ENCODE data around the gene BRIP1.
A peak's percentile ranks its signal among the peaks of the same experiment; 100 is the strongest.

Gene BRIP1

GRCh38 chr17:61650749-61651148 lies 212.6 kb downstream of the BRIP1 start:
- DNase-seq (ENCODE audit: insufficient read length, low spot score) (no peak), FAIRE-seq (no peak)
- TF ChIP-seq POLR2A (IDR thresholded peaks at IDR 0.05; ENCODE audit: low read depth, low read length) = no peak

- DNase-seq (ENCODE audit: insufficient read length, low spot score) (no peak), FAIRE-seq (peak; percentile 23)
- no peak for TF ChIP-seq POLR2A (IDR thresholded peaks at IDR 0.05; ENCODE audit: low read depth, low read length)
These were observed 214.7 kb downstream of the BRIP1 start for GRCh38 chr17:61648587-61648986.

GRCh38 chr17:61647047-61647446 lies 216.3 kb downstream of the BRIP1 start:
- DNase-seq (ENCODE audit: insufficient read length, low spot score) = peak; percentile 10
- FAIRE-seq = no peak
- no peak for TF ChIP-seq POLR2A (IDR thresholded peaks at IDR 0.05; ENCODE audit: low read depth, low read length)

- DNase-seq (ENCODE audit: insufficient read length, low spot score) = no peak
- no peak for FAIRE-seq
- no peak for TF ChIP-seq POLR2A (IDR thresholded peaks at IDR 0.05; ENCODE audit: low read depth, low read length)
These were observed 216.8 kb downstream of the BRIP1 start for GRCh38 chr17:61646482-61646881.

- FAIRE-seq = peak; percentile 73
- no peak for DNase-seq (ENCODE audit: insufficient read length, low spot score)
- TF ChIP-seq POLR2A (IDR thresholded peaks at IDR 0.05; ENCODE audit: low read depth, low read length) = no peak
These were observed 217.4 kb downstream of the BRIP1 start for GRCh38 chr17:61645920-61646319.

- DNase-seq (ENCODE audit: insufficient read length, low spot score) (no peak), FAIRE-seq (no peak)
- no peak for TF ChIP-seq POLR2A (IDR thresholded peaks at IDR 0.05; ENCODE audit: low read depth, low read length)
These were observed 218.2 kb downstream of the BRIP1 start for GRCh38 chr17:61644800-61645774.

- no peak for TF ChIP-seq POLR2A (IDR thresholded peaks at IDR 0.05; ENCODE audit: low read depth, low read length)
- DNase-seq (ENCODE audit: insufficient read length, low spot score) (no peak), FAIRE-seq (peak; percentile 57)
These were observed 220.6 kb downstream of the BRIP1 start for GRCh38 chr17:61642768-61643167.

- FAIRE-seq = no peak
- no peak for DNase-seq (ENCODE audit: insufficient read length, low spot score)
- no peak for TF ChIP-seq POLR2A (IDR thresholded peaks at IDR 0.05; ENCODE audit: low read depth, low read length)
These were observed 221.6 kb downstream of the BRIP1 start for GRCh38 chr17:61641715-61642114.

GRCh38 chr17:61641084-61641483 lies 222.2 kb downstream of the BRIP1 start:
- no peak for FAIRE-seq
- no peak for TF ChIP-seq POLR2A (IDR thresholded peaks at IDR 0.05; ENCODE audit: low read depth, low read length)
- no peak for DNase-seq (ENCODE audit: insufficient read length, low spot score)

GRCh38 chr17:61639818-61640217 lies 223.5 kb downstream of the BRIP1 start:
- FAIRE-seq (peak; percentile 30), DNase-seq (ENCODE audit: insufficient read length, low spot score) (no peak)
- no peak for TF ChIP-seq POLR2A (IDR thresholded peaks at IDR 0.05; ENCODE audit: low read depth, low read length)

GRCh38 chr17:61638087-61638486 lies 225.2 kb downstream of the BRIP1 start:
- TF ChIP-seq POLR2A (IDR thresholded peaks at IDR 0.05; ENCODE audit: low read depth, low read length) = no peak
- peak; percentile 41 for FAIRE-seq
- no peak for DNase-seq (ENCODE audit: insufficient read length, low spot score)

- no peak for DNase-seq (ENCODE audit: insufficient read length, low spot score)
- peak; percentile 99 for FAIRE-seq
These were observed 227.4 kb downstream of the BRIP1 start for GRCh38 chr17:61635913-61636432.

GRCh38 chr17:61634942-61635538 lies 228.3 kb downstream of the BRIP1 start:
- no peak for TF ChIP-seq POLR2A (IDR thresholded peaks at IDR 0.05; ENCODE audit: low read depth, low read length)
- FAIRE-seq = peak; percentile 33
- no peak for DNase-seq (ENCODE audit: insufficient read length, low spot score)

More at GRCh38 chr17:61635913-61636432, 227.4 kb downstream of the BRIP1 start:
- TF ChIP-seq POLR2A (IDR thresholded peaks at IDR 0.05; ENCODE audit: low read depth, low read length) = no peak

GRCh38 chr17:61634011-61634539 lies 229.3 kb downstream of the BRIP1 start:
- DNase-seq (ENCODE audit: insufficient read length, low spot score) = no peak
- no peak for TF ChIP-seq POLR2A (IDR thresholded peaks at IDR 0.05; ENCODE audit: low read depth, low read length)
- FAIRE-seq = peak; percentile 48

All from H54 (cell line).